Measurements from ENCODE around the gene PTGES3.

Gene PTGES3

DNA sequence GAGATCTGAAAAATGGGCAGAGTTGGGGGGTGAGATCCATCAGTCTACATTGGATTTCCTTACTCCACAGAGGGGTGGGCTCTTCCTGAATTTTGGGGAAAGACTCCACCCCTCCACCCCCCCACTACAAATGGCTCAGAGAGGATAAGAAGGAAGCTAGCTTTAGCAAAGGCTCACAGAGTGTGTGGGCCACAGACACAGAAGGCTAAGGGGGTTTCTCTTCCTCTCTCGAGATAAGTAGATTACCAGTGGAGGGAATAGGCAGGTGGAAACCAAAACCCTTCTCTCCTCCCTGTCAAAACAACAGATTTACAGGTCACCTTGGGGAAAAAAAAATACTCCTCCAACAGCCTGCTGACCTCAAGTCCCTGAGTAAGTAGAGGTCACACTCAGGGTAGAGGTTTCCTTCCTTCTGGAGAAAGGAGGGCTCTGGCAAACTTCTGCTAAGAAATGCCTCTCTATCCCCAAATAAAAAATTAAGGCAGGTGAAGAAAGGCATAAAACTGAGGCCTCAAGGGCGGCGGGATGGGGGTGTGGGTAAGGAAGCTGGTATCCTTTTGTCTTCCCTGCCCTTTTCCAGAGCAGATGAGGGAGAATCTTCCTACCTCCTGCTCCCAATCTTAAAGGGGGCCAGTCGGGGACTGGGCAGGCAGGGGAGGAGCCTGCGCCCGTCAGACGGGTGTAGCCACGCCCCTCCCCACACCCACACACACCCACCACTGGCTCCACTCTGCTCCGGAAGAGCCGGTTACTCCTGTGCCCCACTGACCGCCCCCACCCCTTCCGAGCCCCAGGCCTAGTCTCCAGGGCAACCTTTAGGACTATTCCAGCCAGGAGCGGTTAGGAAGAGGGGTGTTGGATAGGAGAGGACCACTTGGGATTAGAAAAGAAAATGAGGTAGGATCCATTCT is 56.0 kb downstream of the PTGES3 start:
- DNase-seq (ENCODE audit: insufficient read length, low spot score) (no peak), FAIRE-seq (no peak)

GRCh38 chr12:56630180-56630632 is 57.9 kb downstream of the PTGES3 start, which contains the start of gene BAZ2A:
TSS of gene BAZ2A (minus strand) at chr12:56630326. CDS start at chr12:56617530, 12,796 bp downstream.
- peak; percentile 82 for DNase-seq (ENCODE audit: insufficient read length, low spot score)
- peak; percentile 74 for FAIRE-seq

GRCh38 chr12:56629459-56630179 is 58.5 kb downstream of the PTGES3 start:
- FAIRE-seq (no peak), DNase-seq (ENCODE audit: insufficient read length, low spot score) (no peak)

- DNase-seq (ENCODE audit: insufficient read length, low spot score) (peak; percentile 62), FAIRE-seq (peak; percentile 81)
These were observed 59.2 kb downstream of the PTGES3 start for GRCh38 chr12:56628671-56629458.

GRCh38 chr12:56626701-56627100 is 61.4 kb downstream of the PTGES3 start:
- FAIRE-seq = no peak

GRCh38 chr12:56622535-56622934 is 65.5 kb downstream of the PTGES3 start:
- DNase-seq (ENCODE audit: insufficient read length, low spot score) = no peak
- FAIRE-seq = no peak

More at GRCh38 chr12:56626701-56627100, 61.4 kb downstream of the PTGES3 start:
- no peak for DNase-seq (ENCODE audit: insufficient read length, low spot score)

DNA sequence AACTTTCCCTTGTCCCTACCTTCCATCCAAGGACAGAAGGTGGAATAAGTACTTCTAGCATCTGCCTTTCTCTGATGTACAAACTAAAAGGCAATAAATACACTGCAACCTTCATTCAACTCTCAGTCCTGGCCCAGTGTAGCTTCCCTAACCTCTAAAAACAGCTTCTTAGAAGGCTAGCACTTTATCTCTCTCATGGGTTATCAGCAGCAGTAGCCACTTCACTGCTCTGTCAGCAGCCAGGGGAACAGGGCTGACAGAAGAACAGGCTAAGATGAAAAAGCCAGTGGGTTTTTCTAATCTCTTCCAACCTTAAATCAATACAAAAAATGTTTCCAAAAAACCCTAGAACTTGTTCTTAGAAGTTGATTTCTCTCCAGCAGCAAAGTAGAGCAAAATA is 71.2 kb downstream of the PTGES3 start:
- FAIRE-seq = no peak
- DNase-seq (ENCODE audit: insufficient read length, low spot score) = no peak

- no peak for FAIRE-seq
- no peak for DNase-seq (ENCODE audit: insufficient read length, low spot score)
These were observed 71.8 kb downstream of the PTGES3 start for GRCh38 chr12:56616244-56616643.

DNA sequence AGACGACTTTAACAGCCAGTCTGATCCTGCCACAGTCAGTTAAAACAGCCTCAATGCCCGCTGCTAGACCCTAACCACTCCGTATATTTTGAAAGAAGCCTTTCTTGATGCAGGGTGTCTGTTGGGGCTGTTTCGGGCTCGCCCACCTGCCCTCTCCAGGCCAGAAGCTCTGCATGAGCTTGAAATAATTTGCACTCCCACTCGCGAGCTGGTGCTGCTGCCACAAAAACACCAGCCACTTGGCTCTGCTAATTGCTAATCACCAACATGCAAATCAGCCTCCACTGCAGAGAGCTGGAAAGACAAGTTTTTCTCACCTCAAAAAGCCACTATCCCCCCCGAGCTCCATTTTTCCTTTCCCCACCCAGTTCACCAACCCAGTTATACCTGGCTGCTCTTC is 73.5 kb downstream of the PTGES3 start:
- no peak for FAIRE-seq
- no peak for DNase-seq (ENCODE audit: insufficient read length, low spot score)
